Panc1 (cell line): ENCODE measurements around the gene MRRF. TPM values are rescaled to one million over a fixed set of nuclear protein-coding genes. Genes with fewer than 3 reads are reported as not detected.

Experiments
- ATAC-seq: fragments of 200-7000 bp; cut with Tn5 transposase; 2 replicates; pipeline ENCODE4 v1.9.1; 2020; ENCODE audit warnings: mild to moderate bottlenecking, moderate library complexity
- BruUV-seq: library from RNA; stranded (reverse); fragments of 400-500 nt; replicated peaks from 2 replicates; lab custom pipeline; 2021; lab: Mats Ljungman, UMichigan
- CTCF ChIA-PET: fragments of 300-600 bp; sonication (Branson Sonifier 250); formaldehyde crosslinking; loops from one replicate; lab custom pipeline; 2022; ENCODE audit warnings: antibody characterized with exemption; lab: Charles Lee
- POLR2A ChIA-PET: fragments of 300-600 bp; sonication (Branson Sonifier 250); formaldehyde crosslinking; loops from one replicate; lab custom pipeline; 2022; ENCODE audit warnings: antibody characterized with exemption; lab: Charles Lee
- DNase-seq: peaks from one replicate; pipeline ENCODE4 v3.0.0-alpha.2; 2010; ENCODE audit warnings: low read depth, low spot score
- H3K27ac ChIP-seq: 2 replicates; pipeline ENCODE4 v1.5.1; 2011; ENCODE audit warnings: mild to moderate bottlenecking, low read length, inconsistent platforms
- H3K27me3 ChIP-seq: fragments of 200-500 bp; sonication (Bioruptor generic); 2 replicates; pipeline ENCODE4 v1.6.0; 2014; ENCODE audit warnings: low read length, inconsistent platforms; ENCODE audit not compliant: control insufficient read depth, insufficient read depth
- H3K36me3 ChIP-seq: fragments of 200-500 bp; sonication (Bioruptor generic); 2 replicates; pipeline ENCODE4 v1.5.1; 2014; ENCODE audit warnings: inconsistent platforms, mild to moderate bottlenecking, low read length, moderate library complexity; ENCODE audit not compliant: control insufficient read depth, insufficient read depth
- H3K4me1 ChIP-seq: 2 replicates; pipeline ENCODE4 v1.5.1; 2011; ENCODE audit warnings: inconsistent platforms, mild to moderate bottlenecking, low read length, moderate library complexity; ENCODE audit not compliant: control insufficient read depth, insufficient read depth
- H3K4me3 ChIP-seq, 2 experiments: 2 replicates each; pipeline ENCODE4 v1.5.1; 2011 to 2012; ENCODE audit warnings: low read depth in 2 of 2, low read length in 2 of 2, mild to moderate bottlenecking in 2 of 2, inconsistent platforms in 1 of 2, moderate library complexity in 1 of 2
- H3K9me3 ChIP-seq: fragments of 200-500 bp; sonication (Bioruptor generic); 2 replicates; pipeline ENCODE4 v1.5.1; 2014; ENCODE audit warnings: low read depth, mild to moderate bottlenecking, inconsistent platforms, low read length, moderate library complexity; ENCODE audit not compliant: control insufficient read depth, insufficient read depth
- CTCF ChIP-seq: fragments of 450-650 bp; IDR thresholded peaks from 2 replicates; pipeline ENCODE4 v1.5.1; 2017; ENCODE audit warnings: mild to moderate bottlenecking
- POLR2AphosphoS5 ChIP-seq: IDR thresholded peaks from 2 replicates; pipeline ENCODE4 v1.6.1; 2012; ENCODE audit warnings: mild to moderate bottlenecking, low read depth, low read length, moderate library complexity
- SIN3A ChIP-seq: IDR thresholded peaks from 2 replicates; pipeline ENCODE4 v1.6.1; 2012; ENCODE audit warnings: low read depth, mild to moderate bottlenecking, low read length, moderate library complexity, borderline replicate concordance; ENCODE audit not compliant: insufficient read depth
- TCF7L2 ChIP-seq: IDR thresholded peaks from 2 replicates; pipeline ENCODE4 v1.6.1; 2011; ENCODE audit warnings: mild to moderate bottlenecking, low read depth, low read length, inconsistent platforms
- in situ Hi-C: cut with HindIII; loops from 2 replicates; pipeline ENCODE4 v1.10.0; 2016; ENCODE audit warnings: low sequenced_read_pairs, low pct_unique_long_range_greater_than_20kb
- intact Hi-C: fragments of 100-400 bp; cut with micrococcal nuclease; formaldehyde crosslinking; loops from one replicate; pipeline ENCODE4 v1.10.0; 2022; ENCODE audit not compliant: unreplicated experiment
- total RNA-seq: library from RNA; stranded (reverse); gene quantifications from one replicate; pipeline ENCODE4 v1.2.1, GENCODE V29; 2021; ENCODE audit not compliant: unreplicated experiment
- TF ChIP-seq, protein P1 (sequence below), 2 experiments: IDR thresholded peaks; 2 replicates each; pipeline ENCODE4 v1.6.1; 2011 to 2012; ENCODE audit warnings: low read depth in 2 of 2, control low read depth in 1 of 2, low read length in 1 of 2, mild to moderate bottlenecking in 1 of 2, moderate library complexity in 1 of 2; ENCODE audit not compliant: insufficient read depth in 1 of 2

Gene MRRF
- total RNA-seq, 1 experiment from 2014 or later: 28.4 TPM

DNA sequence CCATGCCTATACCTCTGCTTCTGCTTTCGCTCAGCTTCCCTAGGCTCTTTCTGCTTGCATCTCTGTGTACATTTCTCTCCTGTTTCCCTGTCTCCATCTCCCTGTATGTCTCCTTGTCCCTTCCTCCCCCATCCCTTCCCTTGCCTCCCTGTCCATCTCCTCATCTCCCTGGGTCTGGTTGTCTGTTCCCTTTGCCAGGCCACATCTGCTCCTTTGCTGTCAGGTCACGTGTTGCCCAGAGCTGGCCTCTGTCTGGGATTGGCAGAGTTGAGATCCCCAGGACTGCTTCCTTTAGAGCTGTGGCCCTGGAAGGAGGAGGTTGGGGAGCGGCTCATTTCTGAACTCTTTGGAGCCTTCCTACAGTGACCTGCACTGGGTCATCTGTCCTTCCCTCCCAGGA, 74.3 kb downstream of the MRRF start:
- H3K36me3 ChIP-seq: no peaks in the 10 kb centered on the region
- intact Hi-C loops: no loop called here
- ChIA-PET CTCF (no interaction called here), POLR2A (no interaction called here)
- no peaks in the 10 kb centered on the region for H3K4me1 ChIP-seq
- no TSS peak for BruUV-seq
- ATAC-seq (no peak), DNase-seq (no peak)
- TF ChIP-seq TCF7L2: no peak
- H3K27me3 ChIP-seq: no peaks in the 10 kb centered on the region
- H3K27ac ChIP-seq: no peak overlapping the region
- in situ Hi-C loops: no loop called here
- H3K4me3 ChIP-seq: no peak overlapping the region
- no peaks in the 10 kb centered on the region for H3K9me3 ChIP-seq

DNA sequence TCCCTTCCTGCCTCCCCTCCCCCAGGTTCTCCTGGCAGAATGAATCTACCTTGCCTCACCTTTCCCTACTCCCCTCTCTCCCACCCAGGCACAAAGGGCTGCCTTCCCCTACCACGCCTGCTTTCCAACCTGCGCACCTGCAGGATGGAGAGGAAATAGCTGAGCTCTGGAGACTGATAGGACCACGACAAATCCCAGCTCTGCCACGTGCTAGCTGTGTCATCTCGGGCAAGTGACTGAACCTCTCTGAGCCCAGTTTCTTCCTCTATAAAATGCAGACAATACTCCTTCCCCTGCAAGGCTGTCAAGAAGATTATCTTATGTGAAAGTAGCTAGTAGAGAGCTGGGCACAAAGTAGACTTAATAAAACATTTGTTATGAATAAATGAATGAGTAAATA, 74.9 kb downstream of the MRRF start:
- Histone ChIP-seq H3K36me3 (no peaks in the 10 kb centered on the region), H3K4me3 (no peak overlapping the region), H3K27me3 (no peaks in the 10 kb centered on the region), H3K27ac (no peak overlapping the region), H3K4me1 (no peaks in the 10 kb centered on the region), H3K9me3 (no peaks in the 10 kb centered on the region)
- ATAC-seq (no peak), DNase-seq (no peak)
- ChIA-PET POLR2A (no interaction called here), CTCF (no interaction called here)
- intact Hi-C loops: no loop called here
- BruUV-seq: no TSS peak
- TF ChIP-seq, protein P1, sequence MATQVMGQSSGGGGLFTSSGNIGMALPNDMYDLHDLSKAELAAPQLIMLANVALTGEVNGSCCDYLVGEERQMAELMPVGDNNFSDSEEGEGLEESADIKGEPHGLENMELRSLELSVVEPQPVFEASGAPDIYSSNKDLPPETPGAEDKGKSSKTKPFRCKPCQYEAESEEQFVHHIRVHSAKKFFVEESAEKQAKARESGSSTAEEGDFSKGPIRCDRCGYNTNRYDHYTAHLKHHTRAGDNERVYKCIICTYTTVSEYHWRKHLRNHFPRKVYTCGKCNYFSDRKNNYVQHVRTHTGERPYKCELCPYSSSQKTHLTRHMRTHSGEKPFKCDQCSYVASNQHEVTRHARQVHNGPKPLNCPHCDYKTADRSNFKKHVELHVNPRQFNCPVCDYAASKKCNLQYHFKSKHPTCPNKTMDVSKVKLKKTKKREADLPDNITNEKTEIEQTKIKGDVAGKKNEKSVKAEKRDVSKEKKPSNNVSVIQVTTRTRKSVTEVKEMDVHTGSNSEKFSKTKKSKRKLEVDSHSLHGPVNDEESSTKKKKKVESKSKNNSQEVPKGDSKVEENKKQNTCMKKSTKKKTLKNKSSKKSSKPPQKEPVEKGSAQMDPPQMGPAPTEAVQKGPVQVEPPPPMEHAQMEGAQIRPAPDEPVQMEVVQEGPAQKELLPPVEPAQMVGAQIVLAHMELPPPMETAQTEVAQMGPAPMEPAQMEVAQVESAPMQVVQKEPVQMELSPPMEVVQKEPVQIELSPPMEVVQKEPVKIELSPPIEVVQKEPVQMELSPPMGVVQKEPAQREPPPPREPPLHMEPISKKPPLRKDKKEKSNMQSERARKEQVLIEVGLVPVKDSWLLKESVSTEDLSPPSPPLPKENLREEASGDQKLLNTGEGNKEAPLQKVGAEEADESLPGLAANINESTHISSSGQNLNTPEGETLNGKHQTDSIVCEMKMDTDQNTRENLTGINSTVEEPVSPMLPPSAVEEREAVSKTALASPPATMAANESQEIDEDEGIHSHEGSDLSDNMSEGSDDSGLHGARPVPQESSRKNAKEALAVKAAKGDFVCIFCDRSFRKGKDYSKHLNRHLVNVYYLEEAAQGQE (IDR thresholded peaks at IDR 0.05; ENCODE audit: insufficient read depth in 1 of 2, low read depth in 2 of 2, low read length in 1 of 2): no peak
- TF ChIP-seq SIN3A (no peak), CTCF (no peak), POLR2AphosphoS5 (no peak)
- in situ Hi-C loops: no loop called here

GRCh38 chr9:122340161-122340560, 75.5 kb downstream of the MRRF start:
- H3K4me3 ChIP-seq: no peak overlapping the region
- no peaks in the 10 kb centered on the region for H3K9me3 ChIP-seq
- no peaks in the 10 kb centered on the region for H3K4me1 ChIP-seq
- ATAC-seq (no peak), DNase-seq (no peak)
- H3K36me3 ChIP-seq: no peaks in the 10 kb centered on the region
- no peak for TF ChIP-seq TCF7L2
- TF ChIP-seq CTCF: no peak
- no peak for TF ChIP-seq POLR2AphosphoS5
- TF ChIP-seq SIN3A: no peak
- TF ChIP-seq, protein P1 (IDR thresholded peaks at IDR 0.05; ENCODE audit: insufficient read depth in 1 of 2, low read depth in 2 of 2, low read length in 1 of 2): no peak
- in situ Hi-C loops (no loop called here), intact Hi-C loops (no loop called here)
- no TSS peak for BruUV-seq
- POLR2A ChIA-PET: no interaction called here
- no peaks in the 10 kb centered on the region for H3K27me3 ChIP-seq
- H3K27ac ChIP-seq: no peak overlapping the region
- CTCF ChIA-PET: no interaction called here
